GM18526 (cell line): ENCODE results near the gene CNTRL.
A peak's percentile ranks its signal among the peaks of the same experiment; 100 is the strongest.

ENCODE experiments used
- POLR2A ChIP-seq: IDR thresholded peaks from 3 replicates; pipeline ENCODE4 v1.6.1; 2011; ENCODE audit not compliant: insufficient read length; ENCODE audit errors: extremely low read depth

CNTRL gene

DNA sequence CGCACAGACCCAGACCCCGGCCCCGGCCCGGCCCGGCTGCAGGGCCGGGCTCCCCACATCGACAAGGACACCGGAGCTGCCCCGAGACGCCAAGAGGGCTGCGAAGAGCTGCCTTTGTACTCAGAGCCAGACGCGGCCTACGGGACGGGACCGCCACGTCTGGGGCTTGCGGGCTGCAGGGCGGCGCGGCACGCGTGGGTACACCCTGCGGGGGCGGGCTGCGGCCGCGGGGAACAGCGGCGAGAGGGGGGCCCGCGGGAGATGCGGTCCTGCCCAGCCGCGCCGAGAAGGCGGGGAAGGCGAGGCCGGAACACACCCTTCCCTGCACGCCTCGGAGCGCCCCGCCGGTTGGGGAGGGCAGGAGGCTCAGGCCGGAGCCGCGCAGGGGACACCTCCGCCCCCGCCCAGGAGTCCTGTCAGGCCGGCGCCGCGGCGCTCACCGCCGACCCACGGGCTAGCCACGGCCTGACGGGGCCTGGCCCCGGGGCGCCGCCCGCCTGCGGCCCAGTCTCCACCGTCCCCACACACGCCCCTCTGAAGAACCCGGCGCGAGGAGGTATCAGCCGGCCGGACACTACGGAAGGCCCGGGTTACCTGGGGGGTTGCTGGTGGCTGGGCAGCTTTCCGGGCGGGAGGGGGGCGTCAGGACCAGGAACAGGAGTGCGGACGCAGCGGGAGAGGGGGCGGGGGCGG is 126.4 kb downstream of the CNTRL start:
- TF ChIP-seq POLR2A, result no peak

- TF ChIP-seq POLR2A, result peak; percentile 82
Measured at GRCh38 chr9:121201738-121202533, 127.2 kb downstream of the CNTRL start, which contains the start of gene RAB14. Gene RAB14, minus strand, starts transcription at chr9:121201869. Its CDS starts 8,457 bp downstream, at chr9:121193412.

- TF ChIP-seq POLR2A, result no peak
Measured at GRCh38 chr9:121204121-121204520, 129.4 kb downstream of the CNTRL start.

GRCh38 chr9:121204611-121205010 is 129.9 kb downstream of the CNTRL start:
- no peak for TF ChIP-seq POLR2A

- TF ChIP-seq POLR2A, result no peak
Measured at GRCh38 chr9:121206516-121207370, 132.0 kb downstream of the CNTRL start.

- TF ChIP-seq POLR2A, result no peak
Measured at GRCh38 chr9:121207371-121207940, 132.7 kb downstream of the CNTRL start.

DNA sequence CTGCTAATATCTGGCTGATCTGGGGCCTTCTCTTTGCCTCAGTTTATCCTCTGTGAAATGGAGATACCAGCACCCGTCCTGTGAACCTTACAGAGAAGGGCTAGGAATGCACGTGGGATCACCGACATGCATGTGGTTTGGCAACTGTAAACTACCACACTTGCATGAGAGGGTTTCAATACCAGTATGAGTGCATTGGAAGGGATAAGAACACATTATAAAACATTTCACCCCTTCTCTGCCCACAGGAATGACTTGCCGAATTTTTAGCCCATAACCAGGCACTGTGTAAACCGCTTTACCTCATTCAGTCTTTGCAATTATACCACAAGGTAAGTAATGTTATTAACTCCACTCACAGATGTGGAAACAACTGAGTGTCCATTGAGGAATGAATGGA is 135.8 kb downstream of the CNTRL start:
- no peak for TF ChIP-seq POLR2A

- TF ChIP-seq POLR2A, result no peak
Measured at GRCh38 chr9:121213136-121213806, 138.5 kb downstream of the CNTRL start.

- TF ChIP-seq POLR2A, result no peak
Measured at GRCh38 chr9:121214005-121214404, 139.2 kb downstream of the CNTRL start.

- no peak for TF ChIP-seq POLR2A
Measured at GRCh38 chr9:121216271-121216805, 141.6 kb downstream of the CNTRL start.

DNA sequence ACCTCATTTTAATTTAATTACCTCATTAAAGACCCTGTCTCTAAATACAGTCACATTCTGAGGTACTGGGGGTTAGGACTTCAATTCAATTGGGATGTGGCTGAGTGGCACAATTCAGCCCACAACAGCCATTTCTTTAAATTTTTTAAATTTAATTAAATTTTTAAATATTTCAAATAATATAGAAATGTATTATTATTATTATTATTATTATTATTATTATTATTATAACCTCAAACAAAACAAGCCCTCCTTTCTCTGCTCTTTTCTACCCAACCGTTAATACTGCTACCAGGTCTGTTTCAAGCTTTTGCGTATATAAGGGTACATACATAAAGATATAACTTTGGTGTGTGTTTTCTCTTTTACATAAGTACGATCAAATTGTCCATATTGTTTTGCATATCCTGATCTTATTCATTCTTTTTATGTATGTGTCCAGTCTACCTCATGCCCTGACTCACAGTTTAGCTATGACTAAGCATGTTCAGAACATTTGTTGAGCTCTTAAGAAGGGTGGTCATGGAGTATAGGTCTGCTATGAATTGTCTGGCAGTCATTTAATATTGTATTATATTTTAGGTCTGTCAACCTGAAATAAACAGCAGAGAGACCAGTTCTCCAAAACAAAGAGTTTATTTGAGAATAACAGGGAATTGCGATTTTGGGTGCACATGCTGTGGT is 143.0 kb downstream of the CNTRL start:
- TF ChIP-seq POLR2A, result no peak

GRCh38 chr9:121218357-121219027 is 143.7 kb downstream of the CNTRL start:
- no peak for TF ChIP-seq POLR2A

DNA sequence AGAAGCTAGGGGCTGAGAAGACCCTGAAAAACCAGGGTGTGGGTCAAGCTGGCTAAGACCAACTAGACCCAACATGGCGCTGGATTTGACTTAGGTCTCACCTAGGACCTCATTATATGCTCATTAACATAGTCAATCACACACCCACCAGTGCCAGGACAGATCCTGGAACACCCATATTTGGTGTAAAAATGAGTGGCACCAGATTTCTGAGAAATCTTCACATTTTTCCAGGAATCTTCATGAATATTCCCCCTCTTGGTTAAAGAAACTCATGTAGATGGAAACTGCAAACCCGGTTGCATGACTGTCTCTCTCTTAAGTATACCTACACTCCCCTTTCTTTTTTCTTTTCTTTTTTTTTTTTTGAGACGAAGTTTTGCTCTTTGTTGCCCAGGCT is 144.8 kb downstream of the CNTRL start:
- no peak for TF ChIP-seq POLR2A
